PC-3 (cell line): ENCODE measurements around the gene PTPRD. TPM values are rescaled to one million over a fixed set of nuclear protein-coding genes. Genes with fewer than 3 reads are reported as not detected.

ENCODE experiments used
- ATAC-seq: fragments of 200-7000 bp; cut with Tn5 transposase; 2 replicates; pipeline ENCODE4 v1.9.1; 2020; ENCODE audit warnings: mild to moderate bottlenecking, moderate library complexity
- BruUV-seq: library from RNA; stranded (reverse); fragments of 400-500 nt; replicated peaks from 2 replicates; lab custom pipeline; 2021; lab: Mats Ljungman, UMichigan
- CTCF ChIA-PET: fragments of 300-600 bp; sonication (Branson Sonifier 250); formaldehyde crosslinking; loops from one replicate; lab custom pipeline; 2022; ENCODE audit warnings: antibody characterized with exemption; lab: Charles Lee
- POLR2A ChIA-PET: fragments of 300-600 bp; sonication (Branson Sonifier 250); formaldehyde crosslinking; loops from one replicate; lab custom pipeline; 2022; ENCODE audit warnings: antibody characterized with exemption; ENCODE audit not compliant: unreplicated experiment; lab: Charles Lee
- DNase-seq: peaks from one replicate; pipeline ENCODE4 v3.0.0-alpha.2; 2015
- H2AFZ ChIP-seq: fragments of 300-600 bp; sonication (generic); 2 replicates; pipeline ENCODE4 v1.6.0; 2016; ENCODE audit warnings: antibody characterized with exemption, low read length
- H3F3A ChIP-seq: fragments of 300-600 bp; sonication (generic); one replicate; pipeline ENCODE4 v1.6.0; 2017; ENCODE audit warnings: antibody characterized with exemption, low read length, control low read depth, mild to moderate bottlenecking; ENCODE audit not compliant: unreplicated experiment
- H3K27ac ChIP-seq: fragments of 300-600 bp; sonication (generic); 2 replicates; pipeline ENCODE4 v1.5.1; 2016; ENCODE audit warnings: mild to moderate bottlenecking, low read length
- H3K27me3 ChIP-seq: fragments of 300-600 bp; sonication (generic); 2 replicates; pipeline ENCODE4 v1.6.1; 2016; ENCODE audit warnings: low read length, mixed read lengths
- H3K36me3 ChIP-seq: fragments of 300-600 bp; sonication (generic); 2 replicates; pipeline ENCODE4 v1.6.1; 2016; ENCODE audit warnings: low read depth, mixed run types, low read length, mixed read lengths
- H3K4me1 ChIP-seq: fragments of 300-600 bp; sonication (generic); 2 replicates; pipeline ENCODE4 v1.5.1; 2016; ENCODE audit warnings: low read length; ENCODE audit not compliant: insufficient read depth
- H3K4me2 ChIP-seq: fragments of 300-600 bp; sonication (generic); 2 replicates; pipeline ENCODE4 v1.6.0; 2016; ENCODE audit warnings: low read length
- H3K4me3 ChIP-seq: fragments of 300-600 bp; sonication (generic); 2 replicates; pipeline ENCODE4 v1.5.1; 2016; ENCODE audit warnings: mild to moderate bottlenecking, low read length, mixed read lengths
- H3K79me2 ChIP-seq: fragments of 300-600 bp; sonication (generic); 2 replicates; pipeline ENCODE4 v1.6.1; 2017; ENCODE audit warnings: low read length, mixed read lengths
- H3K9ac ChIP-seq: fragments of 300-600 bp; sonication (generic); 2 replicates; pipeline ENCODE4 v1.6.0; 2016; ENCODE audit warnings: mild to moderate bottlenecking, low read length
- H3K9me2 ChIP-seq: fragments of 300-600 bp; sonication (generic); replicated peaks from 2 replicates; pipeline ENCODE4 v1.6.1; 2016; ENCODE audit warnings: mixed run types, low read length, mixed read lengths
- H3K9me3 ChIP-seq: fragments of 300-600 bp; sonication (generic); 2 replicates; pipeline ENCODE4 v1.6.1; 2016; ENCODE audit warnings: low read length, mixed read lengths
- H4K20me1 ChIP-seq: fragments of 300-600 bp; sonication (generic); 2 replicates; pipeline ENCODE4 v1.6.1; 2016; ENCODE audit warnings: low read length, mixed read lengths
- CTCF ChIP-seq: fragments of 300-600 bp; sonication (generic); conservative IDR thresholded peaks from 2 replicates; pipeline ENCODE4 v1.5.1; 2017; ENCODE audit warnings: antibody characterized with exemption, low read depth, mild to moderate bottlenecking, low read length
- EZH2 ChIP-seq: fragments of 300-600 bp; sonication (generic); IDR thresholded peaks from one replicate; pipeline ENCODE4 v1.6.1; 2017; ENCODE audit warnings: antibody characterized with exemption, mild to moderate bottlenecking, low read length; ENCODE audit not compliant: unreplicated experiment
- EZH2phosphoT487 ChIP-seq: fragments of 300-600 bp; sonication (generic); IDR thresholded peaks from 2 replicates; pipeline ENCODE4 v1.6.1; 2018; ENCODE audit warnings: mild to moderate bottlenecking, antibody characterized with exemption, low read length, borderline replicate concordance
- intact Hi-C: fragments of 100-400 bp; cut with micrococcal nuclease; formaldehyde crosslinking; loops from 2 replicates; pipeline ENCODE4 v1.9.0; 2023
- total RNA-seq: library from RNA; depleted of rRNA; stranded (reverse); fragments of >200 nt; gene quantifications from 2 replicates; pipeline ENCODE4 v1.2.3, GENCODE V29; 2014

PTPRD gene
- total RNA-seq, 1 experiment from 2014 or later = not detected

- H3K9ac ChIP-seq = no peak overlapping the region
- no peaks in the 10 kb centered on the region for H3F3A ChIP-seq
- BruUV-seq = no TSS peak
- no peaks in the 10 kb centered on the region for H3K4me1 ChIP-seq
- no peaks in the 10 kb centered on the region for H3K9me3 ChIP-seq
- H3K27me3 ChIP-seq = no peaks in the 10 kb centered on the region
- H2AFZ ChIP-seq = no peak overlapping the region
- intact Hi-C loops = no loop called here
- H3K4me3 ChIP-seq = no peak overlapping the region
- H3K9me2 ChIP-seq = no peaks in the 10 kb centered on the region
- TF ChIP-seq CTCF (no peak), EZH2phosphoT487 (no peak), EZH2 (no peak)
- POLR2A ChIA-PET = no interaction called here
- H3K4me2 ChIP-seq = no peak overlapping the region
- H3K36me3 ChIP-seq = no peaks in the 10 kb centered on the region
- H3K79me2 ChIP-seq = no peaks in the 10 kb centered on the region
- ATAC-seq (no peak), DNase-seq (no peak)
- no peaks in the 10 kb centered on the region for H4K20me1 ChIP-seq
- CTCF ChIA-PET = no interaction called here
- H3K27ac ChIP-seq = no peak overlapping the region
These were observed 518.2 kb downstream of the PTPRD start for GRCh38 chr9:10094563-10094962.

GRCh38 chr9:10080012-10080411 is 532.8 kb downstream of the PTPRD start:
- H2AFZ ChIP-seq = no peak overlapping the region
- no peaks in the 10 kb centered on the region for H3K79me2 ChIP-seq
- DNase-seq (no peak), ATAC-seq (no peak)
- H3K36me3 ChIP-seq = no peaks in the 10 kb centered on the region
- TF ChIP-seq EZH2 (no peak), EZH2phosphoT487 (no peak), CTCF (no peak)
- H3K9ac ChIP-seq = no peak overlapping the region
- CTCF ChIA-PET = no interaction called here
- H3K9me2 ChIP-seq = no peaks in the 10 kb centered on the region
- no peaks in the 10 kb centered on the region for H3K27me3 ChIP-seq
- H3F3A ChIP-seq = no peaks in the 10 kb centered on the region
- no peaks in the 10 kb centered on the region for H4K20me1 ChIP-seq
- no peak overlapping the region for H3K4me2 ChIP-seq
- BruUV-seq = no TSS peak
- no peak overlapping the region for H3K27ac ChIP-seq
- no peaks in the 10 kb centered on the region for H3K9me3 ChIP-seq
- intact Hi-C loops = no loop called here
- no peaks in the 10 kb centered on the region for H3K4me1 ChIP-seq
- no peak overlapping the region for H3K4me3 ChIP-seq
- POLR2A ChIA-PET = no interaction called here

GRCh38 chr9:10079284-10079964 is 533.4 kb downstream of the PTPRD start:
- intact Hi-C loops = no loop called here
- ATAC-seq (no peak), DNase-seq (no peak)
- ChIA-PET CTCF (no interaction called here), POLR2A (no interaction called here)
- H3F3A ChIP-seq = no peaks in the 10 kb centered on the region
- H3K27ac ChIP-seq = no peak overlapping the region
- H3K4me1 ChIP-seq = no peaks in the 10 kb centered on the region
- no peak for TF ChIP-seq EZH2
- no peak for TF ChIP-seq EZH2phosphoT487
- H4K20me1 ChIP-seq = no peaks in the 10 kb centered on the region
- H3K4me2 ChIP-seq = no peak overlapping the region
- H3K9me3 ChIP-seq = no peaks in the 10 kb centered on the region
- H2AFZ ChIP-seq = no peak overlapping the region
- H3K79me2 ChIP-seq = no peaks in the 10 kb centered on the region
- H3K9ac ChIP-seq = no peak overlapping the region
- H3K4me3 ChIP-seq = no peak overlapping the region
- no peaks in the 10 kb centered on the region for H3K36me3 ChIP-seq
- BruUV-seq = no TSS peak
- no peaks in the 10 kb centered on the region for H3K9me2 ChIP-seq
- no peaks in the 10 kb centered on the region for H3K27me3 ChIP-seq
